Nephron progenitor cell (in vitro differentiated cells): ENCODE results near the gene TMEFF1.
A peak's percentile ranks its signal among the peaks of the same experiment; 100 is the strongest.

Experiments
- DNase-seq: peaks from one replicate; pipeline ENCODE4 v3.0.0; 2021
- H3K27ac Mint-ChIP-seq: 2 replicates; pipeline ENCODE4 v1.8.0; 2021; ENCODE audit warnings: mild to moderate bottlenecking, moderate library complexity, mixed read lengths
- H3K27me3 Mint-ChIP-seq: 2 replicates; pipeline ENCODE4 v1.8.0; 2021; ENCODE audit warnings: mild to moderate bottlenecking, low read depth, mixed read lengths; ENCODE audit not compliant: poor library complexity
- H3K36me3 Mint-ChIP-seq: 2 replicates; pipeline ENCODE4 v1.8.0; 2021; ENCODE audit warnings: low read depth, mixed read lengths
- H3K4me1 Mint-ChIP-seq: 2 replicates; pipeline ENCODE4 v1.8.0; 2021; ENCODE audit warnings: mixed read lengths
- H3K4me3 Mint-ChIP-seq: 2 replicates; pipeline ENCODE4 v1.8.0; 2021; ENCODE audit warnings: mild to moderate bottlenecking, moderate library complexity, mixed read lengths
- H3K9me3 Mint-ChIP-seq: 2 replicates; pipeline ENCODE4 v1.8.0; 2021; ENCODE audit warnings: mild to moderate bottlenecking, moderate library complexity, mixed read lengths
- TF ChIP-seq, protein P1 (sequence below): fragments of 200-600 bp; sonication (generic); IDR thresholded peaks from 2 replicates; pipeline ENCODE4 v1.5.0; 2021; ENCODE audit warnings: antibody characterized with exemption

TMEFF1 gene

DNA sequence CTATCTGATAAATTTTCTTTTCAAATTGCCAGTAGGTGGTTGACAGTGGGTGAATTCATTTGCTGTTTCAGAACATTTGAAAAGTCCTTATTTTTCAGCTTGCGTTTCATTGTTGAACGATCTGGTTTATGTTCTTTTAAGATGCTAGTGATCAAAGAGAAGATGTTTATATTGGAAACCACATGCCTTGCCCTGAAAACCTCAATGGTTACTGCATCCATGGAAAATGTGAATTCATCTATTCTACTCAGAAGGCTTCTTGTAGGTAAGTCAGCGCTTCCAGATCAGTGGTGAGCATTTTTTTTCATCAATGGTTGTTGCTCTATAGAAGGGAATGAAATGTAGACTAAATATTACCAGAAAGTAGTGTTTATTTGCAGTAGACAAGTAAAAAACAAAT, 88.3 kb downstream of the TMEFF1 start:
- no peak overlapping the region for H3K27ac Mint-ChIP-seq
- TF ChIP-seq, protein P1, sequence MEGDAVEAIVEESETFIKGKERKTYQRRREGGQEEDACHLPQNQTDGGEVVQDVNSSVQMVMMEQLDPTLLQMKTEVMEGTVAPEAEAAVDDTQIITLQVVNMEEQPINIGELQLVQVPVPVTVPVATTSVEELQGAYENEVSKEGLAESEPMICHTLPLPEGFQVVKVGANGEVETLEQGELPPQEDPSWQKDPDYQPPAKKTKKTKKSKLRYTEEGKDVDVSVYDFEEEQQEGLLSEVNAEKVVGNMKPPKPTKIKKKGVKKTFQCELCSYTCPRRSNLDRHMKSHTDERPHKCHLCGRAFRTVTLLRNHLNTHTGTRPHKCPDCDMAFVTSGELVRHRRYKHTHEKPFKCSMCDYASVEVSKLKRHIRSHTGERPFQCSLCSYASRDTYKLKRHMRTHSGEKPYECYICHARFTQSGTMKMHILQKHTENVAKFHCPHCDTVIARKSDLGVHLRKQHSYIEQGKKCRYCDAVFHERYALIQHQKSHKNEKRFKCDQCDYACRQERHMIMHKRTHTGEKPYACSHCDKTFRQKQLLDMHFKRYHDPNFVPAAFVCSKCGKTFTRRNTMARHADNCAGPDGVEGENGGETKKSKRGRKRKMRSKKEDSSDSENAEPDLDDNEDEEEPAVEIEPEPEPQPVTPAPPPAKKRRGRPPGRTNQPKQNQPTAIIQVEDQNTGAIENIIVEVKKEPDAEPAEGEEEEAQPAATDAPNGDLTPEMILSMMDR, result no peak
- DNase-seq, result no peak
- no peaks in the 10 kb centered on the region for H3K4me1 Mint-ChIP-seq
- no peaks in the 10 kb centered on the region for H3K9me3 Mint-ChIP-seq
- H3K36me3 Mint-ChIP-seq, result peaks cover 42% of the 10 kb centered on the region
- H3K4me3 Mint-ChIP-seq, result no peak overlapping the region
- H3K27me3 Mint-ChIP-seq, result no peaks in the 10 kb centered on the region

DNA sequence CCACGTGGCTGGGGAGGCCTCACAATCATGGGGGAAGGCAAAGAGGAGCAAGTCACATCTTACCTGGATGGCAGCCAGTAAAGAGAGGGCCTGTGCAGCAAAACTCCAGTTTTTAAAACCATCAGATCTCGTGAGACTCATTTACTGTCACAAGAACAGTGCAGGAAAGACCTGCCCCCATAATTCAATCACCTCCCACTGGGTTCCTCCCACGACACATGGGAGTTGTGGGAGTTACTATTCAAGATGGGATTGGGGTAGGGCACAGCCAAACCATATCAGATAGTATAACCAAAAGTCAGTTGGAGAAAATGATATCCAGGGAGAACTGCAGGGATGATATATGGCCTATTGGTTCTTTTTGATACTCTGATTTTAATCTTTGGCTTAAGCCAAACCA, 94.9 kb downstream of the TMEFF1 start:
- Mint-ChIP-seq H3K9me3 (peaks cover 8% of the 10 kb centered on the region), H3K4me3 (no peak overlapping the region), H3K27me3 (no peaks in the 10 kb centered on the region), H3K36me3 (peaks cover 13% of the 10 kb centered on the region), H3K27ac (no peak overlapping the region), H3K4me1 (no peaks in the 10 kb centered on the region)
- no peak for DNase-seq
- TF ChIP-seq, protein P1, result no peak

DNA sequence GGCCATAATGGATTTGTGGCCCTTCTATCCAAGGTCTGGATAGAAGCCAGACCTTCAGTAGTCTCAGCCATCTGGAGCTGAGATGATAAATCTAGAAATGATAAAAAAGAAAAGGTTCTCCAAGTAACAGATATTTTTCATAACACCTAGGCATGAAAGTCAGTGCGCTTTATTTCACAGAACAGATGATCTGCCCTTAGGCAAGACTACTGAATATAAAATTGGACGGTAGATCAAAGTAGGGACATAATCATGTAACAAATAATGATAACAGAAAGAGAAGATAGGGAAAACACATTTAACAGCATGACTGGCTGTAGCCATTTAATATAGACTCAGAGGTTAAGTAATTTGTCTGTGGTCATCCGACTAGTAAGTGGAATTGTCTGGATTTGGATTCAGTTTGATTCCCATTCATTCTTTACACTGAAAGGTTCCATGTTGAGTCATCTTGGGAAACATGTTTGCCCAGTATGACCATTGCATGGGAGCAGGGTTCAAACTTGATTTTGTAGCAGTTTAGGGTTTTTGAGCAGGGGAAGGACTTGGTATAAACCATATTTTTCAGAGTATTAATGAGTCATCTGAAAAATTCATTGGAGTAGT, 100.8 kb downstream of the TMEFF1 start:
- Mint-ChIP-seq H3K36me3 (peaks cover 52% of the 10 kb centered on the region), H3K4me3 (no peak overlapping the region), H3K27ac (peak overlapping the region; percentile 52), H3K27me3 (no peaks in the 10 kb centered on the region), H3K9me3 (peaks cover 3% of the 10 kb centered on the region), H3K4me1 (no peaks in the 10 kb centered on the region)
- TF ChIP-seq, protein P1, result no peak
- DNase-seq, result no peak

DNA sequence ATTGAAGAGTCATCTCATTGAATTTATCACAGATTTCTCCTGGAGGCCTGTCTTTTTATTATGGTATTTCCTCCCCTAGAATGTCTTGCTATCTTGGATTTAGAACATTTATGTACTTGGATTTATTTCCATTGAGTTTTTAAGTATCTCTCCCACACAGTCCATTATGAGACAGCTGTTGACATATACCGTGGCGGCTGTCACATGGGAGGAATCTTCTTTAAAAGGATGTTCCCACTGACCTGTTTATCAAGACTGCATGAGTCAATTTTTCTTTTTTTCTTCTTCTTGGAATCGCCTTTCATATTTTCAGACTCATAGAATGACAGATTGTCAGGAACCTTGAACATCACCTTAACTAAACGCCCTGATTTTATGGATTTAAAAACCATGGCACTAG, 102.1 kb downstream of the TMEFF1 start:
- DNase-seq, result no peak
- Mint-ChIP-seq H3K4me3 (no peak overlapping the region), H3K9me3 (no peaks in the 10 kb centered on the region), H3K4me1 (no peaks in the 10 kb centered on the region), H3K27ac (no peak overlapping the region), H3K36me3 (peaks cover 58% of the 10 kb centered on the region), H3K27me3 (no peaks in the 10 kb centered on the region)
- TF ChIP-seq, protein P1, result no peak

DNA sequence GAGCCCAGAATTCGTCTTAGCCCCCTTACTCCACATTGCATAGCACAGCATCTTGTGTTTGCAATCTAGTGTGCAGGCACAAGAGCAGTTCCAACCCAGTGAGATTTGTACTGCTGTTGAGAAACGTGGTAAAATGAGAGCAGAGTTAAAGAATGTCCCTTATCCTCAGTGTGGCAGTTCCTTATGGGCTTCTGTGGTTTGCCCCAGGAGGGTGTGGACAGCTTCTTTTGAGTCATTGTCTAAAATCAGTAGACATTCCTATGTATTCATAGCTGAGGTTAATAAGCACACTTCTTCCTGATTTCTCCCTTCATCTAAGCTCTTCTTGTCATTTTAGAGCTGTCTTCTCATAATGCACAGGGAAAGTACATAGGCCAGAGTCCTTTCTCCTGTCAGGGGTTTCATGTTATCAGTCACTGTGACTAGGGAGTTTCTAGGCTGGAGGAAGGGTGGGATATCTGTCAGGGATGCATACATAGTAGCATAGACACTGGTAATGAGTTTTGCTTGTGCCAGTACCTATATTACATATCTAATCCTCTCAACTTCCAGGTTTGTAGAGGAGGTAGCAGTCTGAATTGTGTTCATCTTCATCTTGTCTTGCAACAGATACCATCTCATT, 102.9 kb downstream of the TMEFF1 start:
- TF ChIP-seq, protein P1, result no peak
- H3K9me3 Mint-ChIP-seq, result no peaks in the 10 kb centered on the region
- no peak for DNase-seq
- no peak overlapping the region for H3K4me3 Mint-ChIP-seq
- peaks cover 58% of the 10 kb centered on the region for H3K36me3 Mint-ChIP-seq
- peak overlapping the region; percentile 90 for H3K27ac Mint-ChIP-seq
- no peaks in the 10 kb centered on the region for H3K4me1 Mint-ChIP-seq
- H3K27me3 Mint-ChIP-seq, result no peaks in the 10 kb centered on the region
